Activated CD8-positive, alpha-beta T cell treated with anti-CD3 and anti-CD28 coated beads, Interleukin-2, amount 10 ng/mL, durations not matched to agents 7 days and 5 days (primary cell): ENCODE results near the gene WDR46. TPM values are rescaled to one million over a fixed set of nuclear protein-coding genes. Genes with fewer than 3 reads are reported as not detected.
"Not testable (repeated sequence)": the region's sequence is repeated elsewhere in the genome, so short reads cannot be mapped to it uniquely, and the experiment has no call there.

Experiments
- ATAC-seq: fragments of 150-1000 bp; cut with Tn5 transposase; one replicate; pipeline ENCODE4 v1.10.0; 2021; ENCODE audit warnings: moderate library complexity
- CTCF ChIA-PET: fragments of 350-600 bp; sonication (Branson Sonifier 250); formaldehyde crosslinking; loops from one replicate; lab custom pipeline; 2021; ENCODE audit warnings: antibody characterized with exemption; lab: Charles Lee
- POLR2A ChIA-PET: fragments of 350-600 bp; sonication (Branson Sonifier 250); formaldehyde crosslinking; loops from one replicate; lab custom pipeline; 2021; ENCODE audit warnings: antibody characterized with exemption; lab: Charles Lee
- DNase-seq: peaks from one replicate; pipeline ENCODE4 v3.0.0-alpha.2; 2020
- H3K27ac Mint-ChIP-seq: one replicate; pipeline ENCODE4 v1.8.0; 2021; ENCODE audit warnings: mild to moderate bottlenecking, mixed read lengths
- H3K27me3 Mint-ChIP-seq: one replicate; pipeline ENCODE4 v1.8.0; 2021; ENCODE audit warnings: low read depth, mixed read lengths
- H3K36me3 Mint-ChIP-seq: one replicate; pipeline ENCODE4 v1.8.0; 2021; ENCODE audit warnings: low read depth, mixed read lengths
- H3K4me1 Mint-ChIP-seq: one replicate; pipeline ENCODE4 v1.8.0; 2021; ENCODE audit warnings: low read depth, mixed read lengths
- H3K4me3 Mint-ChIP-seq: one replicate; pipeline ENCODE4 v1.8.0; 2021; ENCODE audit warnings: mild to moderate bottlenecking, mixed read lengths
- H3K9me3 Mint-ChIP-seq: one replicate; pipeline ENCODE4 v1.8.0; 2022; ENCODE audit warnings: mixed read lengths; ENCODE audit not compliant: insufficient read depth
- total RNA-seq, 2 experiments: library from RNA; stranded (reverse); gene quantifications; one replicate each; pipeline ENCODE4 v1.2.3, GENCODE V29; 2021

The WDR46 gene
- total RNA-seq, 2 experiments from 2014 or later, result 66.7 to 68.9 TPM

DNA sequence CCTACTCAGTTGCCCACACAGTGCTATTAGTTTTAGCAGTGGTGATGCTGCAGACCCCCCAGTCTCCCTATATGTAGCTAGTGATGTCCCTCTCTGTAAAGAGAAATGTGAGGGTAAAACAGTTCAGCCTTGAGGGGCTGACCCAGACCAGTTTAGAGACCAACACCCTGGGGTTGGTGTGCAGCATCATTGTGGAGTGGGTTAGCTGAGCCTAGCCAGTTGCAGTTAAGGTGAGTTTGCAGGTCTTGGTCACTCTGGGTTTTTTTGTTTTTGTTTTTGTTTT is 12.5 kb downstream of the WDR46 start:
- peak overlapping the region; percentile 89 for H3K27ac Mint-ChIP-seq
- H3K9me3 Mint-ChIP-seq, result no peaks in the 10 kb centered on the region
- ChIA-PET POLR2A (interaction anchor here (1.0 to 4.4 kb wide), 14 partner anchors 10 to 304 kb away, joined by 4 to 54 read pairs (median 6); partner anchors contain the start of genes CUTA, PFDN6, RGL2 and TAPBP), CTCF (interaction anchor here (0.9 to 3.2 kb wide), 6 partner anchors 12 to 150 kb away, joined by 3 to 51 read pairs (median 10); partner anchors contain the start of genes PFDN6, RGL2 and WDR46)
- peaks cover 81% of the 10 kb centered on the region for H3K36me3 Mint-ChIP-seq
- ATAC-seq (no peak), DNase-seq (no peak)
- peak overlapping the region; percentile 99 for H3K4me3 Mint-ChIP-seq
- peaks cover 64% of the 10 kb centered on the region for H3K4me1 Mint-ChIP-seq
- no peaks in the 10 kb centered on the region for H3K27me3 Mint-ChIP-seq

- H3K4me1 Mint-ChIP-seq, result peaks cover 65% of the 10 kb centered on the region
- H3K27me3 Mint-ChIP-seq, ATAC-seq, H3K9me3 Mint-ChIP-seq, DNase-seq: not testable (repeated sequence)
- H3K4me3 Mint-ChIP-seq, result peak overlapping the region; percentile 99
- CTCF ChIA-PET, result interaction anchor here (0.8 to 3.2 kb wide), 5 partner anchors 13 to 156 kb away, joined by 3 to 51 read pairs (median 6); partner anchors contain the start of genes PFDN6, RGL2 and WDR46
- H3K36me3 Mint-ChIP-seq, result peaks cover 77% of the 10 kb centered on the region
- POLR2A ChIA-PET, result interaction anchor here (1.3 to 4.4 kb wide), 7 partner anchors 13 to 142 kb away, joined by 3 to 54 read pairs (median 15); partner anchors contain the start of genes CUTA, PFDN6, RGL2 and TAPBP
- peak overlapping the region; percentile 89 for H3K27ac Mint-ChIP-seq
Measured at GRCh38 chr6:33275795-33276580, 13.1 kb downstream of the WDR46 start.

DNA sequence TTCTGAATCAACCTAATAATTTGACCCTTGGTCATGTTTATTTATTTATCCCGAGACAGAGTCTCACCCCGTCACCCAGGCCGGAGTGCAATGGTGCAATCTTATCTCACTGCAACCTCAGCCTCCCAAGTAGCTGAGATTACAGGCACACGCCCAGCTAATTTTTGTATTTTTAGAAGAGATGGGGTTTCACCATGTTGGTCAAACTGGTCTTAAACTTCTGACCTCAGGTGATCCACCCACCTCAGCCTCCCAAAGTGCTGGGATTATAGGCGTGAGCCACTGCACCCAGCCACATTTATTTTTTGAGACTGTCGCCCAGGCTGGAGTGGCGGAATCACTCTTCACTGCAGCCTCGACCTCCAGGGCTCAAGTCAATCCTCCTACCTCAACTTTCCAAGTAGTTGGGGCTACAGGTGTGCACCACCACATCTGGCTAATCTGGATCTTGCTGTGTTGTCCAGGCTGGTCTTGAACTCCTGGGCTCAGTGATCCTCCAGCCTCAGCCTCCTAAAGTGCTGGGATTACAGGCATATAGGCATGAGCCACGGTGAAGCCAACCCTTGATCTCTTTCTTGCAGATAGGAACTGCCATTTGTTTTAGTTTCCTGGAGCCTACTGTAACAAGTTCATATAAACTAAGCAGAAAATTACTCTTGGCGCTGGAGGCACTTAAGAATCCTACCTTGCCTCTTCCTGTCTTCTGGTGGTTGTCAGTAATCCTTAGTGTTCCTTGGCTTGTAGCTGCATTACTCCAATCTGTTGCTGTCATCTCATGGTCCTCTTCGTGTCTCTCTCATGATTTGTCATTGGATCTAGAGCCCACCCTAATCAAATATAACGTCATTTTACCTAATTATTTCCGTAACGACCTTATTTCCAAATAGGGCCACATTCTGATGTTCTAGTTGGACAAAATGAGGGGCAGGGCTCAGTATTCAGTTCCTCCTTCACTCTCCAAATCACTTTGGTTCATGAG is 14.8 kb downstream of the WDR46 start:
- Mint-ChIP-seq H3K4me1 (peaks cover 67% of the 10 kb centered on the region), H3K4me3 (peak overlapping the region; percentile 99), H3K27me3 (no peaks in the 10 kb centered on the region), H3K36me3 (peaks cover 66% of the 10 kb centered on the region), H3K9me3 (no peaks in the 10 kb centered on the region), H3K27ac (peak overlapping the region; percentile 100)
- no peak for ATAC-seq
- ChIA-PET POLR2A (interaction anchor here (0.7 to 1.2 kb wide), 3 partner anchors 15 to 130 kb away, joined by 3 to 4 read pairs (median 4); partner anchors contain the start of genes RGL2 and WDR46), CTCF (no interaction called here)
- no peak for DNase-seq

- H3K9me3 Mint-ChIP-seq, result no peaks in the 10 kb centered on the region
Measured at GRCh38 chr6:33273129-33273923, 15.7 kb downstream of the WDR46 start.

DNA sequence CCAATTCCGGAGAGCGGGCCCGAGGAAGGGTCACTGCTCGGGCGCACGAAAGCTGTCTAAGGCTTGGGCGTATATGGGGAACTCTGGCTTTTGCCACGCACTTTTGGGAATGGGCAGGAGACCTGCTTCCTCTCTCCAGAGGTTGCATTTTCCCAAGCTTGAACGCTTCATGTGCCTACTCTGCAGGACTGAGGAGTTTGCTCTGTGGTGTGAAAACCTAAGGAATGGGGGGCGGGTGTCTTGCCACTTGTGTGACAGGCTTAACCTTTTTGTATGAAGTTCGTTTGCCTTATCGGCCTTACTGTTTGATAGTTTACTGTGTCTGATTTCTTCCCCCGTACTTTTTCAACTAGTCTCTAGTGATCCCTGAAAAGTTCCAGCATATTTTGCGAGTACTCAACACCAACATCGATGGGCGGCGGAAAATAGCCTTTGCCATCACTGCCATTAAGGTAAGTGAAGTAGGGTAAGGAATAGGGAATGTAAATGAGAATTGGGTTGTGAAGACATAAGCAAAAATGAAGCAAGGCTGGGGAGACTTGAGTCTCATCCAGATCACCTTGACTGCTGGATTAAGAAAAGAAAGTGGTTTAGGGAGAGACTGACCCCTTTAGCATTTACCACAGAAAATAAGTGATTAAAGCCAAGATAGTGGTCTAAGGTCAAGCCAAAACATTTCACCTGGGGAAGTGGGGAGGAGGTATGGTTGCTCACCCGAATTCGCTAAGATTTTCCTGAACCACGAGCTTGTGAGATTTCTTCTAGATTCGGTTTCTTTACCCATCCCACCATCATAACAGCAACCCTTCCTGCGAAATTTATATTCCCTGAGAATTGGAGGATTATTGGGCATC is 16.5 kb downstream of the WDR46 start:
- peaks cover 54% of the 10 kb centered on the region for H3K4me1 Mint-ChIP-seq
- peak; percentile 19 for ATAC-seq
- POLR2A ChIA-PET, result interaction anchor here (0.7 to 3.5 kb wide), 26 partner anchors 10 to 427 kb away, joined by 3 to 36 read pairs (median 5); partner anchors contain the start of genes CUTA, HSD17B8, ITPR3 and PFDN6

More at GRCh38 chr6:33273129-33273923, 15.7 kb downstream of the WDR46 start:
- CTCF ChIA-PET, result interaction anchor here (2.2 kb wide), 1 partner anchor 26 kb away, joined by 8 read pairs; the partner anchor contains the start of gene RGL2
- Mint-ChIP-seq H3K4me3 (peak overlapping the region; percentile 99), H3K36me3 (peaks cover 63% of the 10 kb centered on the region), H3K27me3 (no peaks in the 10 kb centered on the region), H3K4me1 (peaks cover 58% of the 10 kb centered on the region), H3K27ac (peak overlapping the region; percentile 100)
- DNase-seq (no peak), ATAC-seq (no peak)
- POLR2A ChIA-PET, result interaction anchor here (0.7 to 3.0 kb wide), 3 partner anchors 16 to 130 kb away, joined by 3 to 36 read pairs (median 4); partner anchors contain the start of genes PFDN6, RGL2 and WDR46

DNA sequence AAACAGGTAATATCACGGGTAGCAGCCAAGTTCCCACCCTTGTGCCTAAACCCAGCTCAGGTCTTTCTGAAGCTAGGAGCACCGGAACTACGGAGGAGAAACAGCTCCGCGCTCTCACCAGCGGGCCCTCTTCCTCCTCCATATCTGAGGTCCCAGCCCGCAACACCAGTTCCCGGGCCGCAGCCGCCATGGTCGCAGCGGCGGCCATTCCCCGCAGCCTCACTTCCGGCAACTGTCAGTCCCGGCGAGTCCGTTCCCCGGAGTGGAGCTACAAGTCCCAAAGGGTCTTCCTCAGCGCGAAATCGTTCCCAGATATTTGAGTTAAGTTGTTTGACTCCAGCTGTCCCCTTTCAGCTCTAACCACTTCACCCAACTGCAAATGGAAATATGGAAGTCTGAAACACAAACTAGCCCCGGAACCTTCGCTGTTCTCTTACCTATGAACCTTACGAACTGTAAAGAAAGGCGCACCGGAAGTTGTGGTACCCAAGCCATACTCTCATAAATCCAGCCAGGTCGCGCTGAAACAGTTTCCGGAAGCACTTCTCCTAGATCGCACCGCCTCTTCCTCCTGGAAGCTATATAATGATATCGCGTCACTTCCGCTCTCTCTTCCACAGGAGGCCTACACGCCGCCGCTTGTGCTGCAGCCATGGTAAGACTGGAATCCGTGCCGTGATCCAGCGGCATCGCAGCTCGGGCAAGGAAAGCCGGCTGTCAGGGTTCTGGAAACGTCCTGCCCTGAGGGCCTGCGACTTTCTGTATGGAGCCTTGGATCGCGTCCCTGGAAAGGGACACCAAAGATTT is 17.4 kb downstream of the WDR46 start, which contains the start of the genes RPS18 and VPS52:
Gene RPS18, plus strand, starts transcription at position 608 of the 807 bp plus-strand sequence. Its CDS starts 45 bp downstream, at position 653.
Gene VPS52, minus strand, starts transcription at position 409 of the 807 bp plus-strand sequence. Its CDS starts 201 bp downstream, at position 208.
- Mint-ChIP-seq H3K9me3 (no peaks in the 10 kb centered on the region), H3K4me3 (peak within 1 kb of the TSS; percentile 99), H3K27me3 (no peaks in the 10 kb centered on the region), H3K36me3 (peaks cover 68% of the 10 kb centered on the region), H3K27ac (peak within 1 kb of the TSS; percentile 100), H3K4me1 (peaks cover 52% of the 10 kb centered on the region)
- ATAC-seq, result peak; percentile 84
- DNase-seq, result peak; percentile 96
- CTCF ChIA-PET, result interaction anchor here (0.7 to 2.2 kb wide), 19 partner anchors 10 to 316 kb away, joined by 3 to 8 read pairs (median 3); partner anchors contain the start of genes PFDN6, RGL2 and WDR46
- POLR2A ChIA-PET, result interaction anchor here (0.7 to 3.5 kb wide), 31 partner anchors 8 to 611 kb away, joined by 3 to 36 read pairs (median 5); partner anchors contain the start of genes CUTA, HLA-DMA, HSD17B8 and ITPR3

More for the DNA sequence above, 16.5 kb downstream of the WDR46 start:
- H3K27me3 Mint-ChIP-seq, result no peaks in the 10 kb centered on the region
- H3K9me3 Mint-ChIP-seq, result no peaks in the 10 kb centered on the region
- CTCF ChIA-PET, result interaction anchor here (0.9 to 2.2 kb wide), 10 partner anchors 17 to 288 kb away, joined by 3 to 8 read pairs (median 4); partner anchors contain the start of genes PFDN6, RGL2 and WDR46
- no peak for DNase-seq
- peak overlapping the region; percentile 99 for H3K4me3 Mint-ChIP-seq
- peaks cover 66% of the 10 kb centered on the region for H3K36me3 Mint-ChIP-seq
- H3K27ac Mint-ChIP-seq, result peak overlapping the region; percentile 100

DNA sequence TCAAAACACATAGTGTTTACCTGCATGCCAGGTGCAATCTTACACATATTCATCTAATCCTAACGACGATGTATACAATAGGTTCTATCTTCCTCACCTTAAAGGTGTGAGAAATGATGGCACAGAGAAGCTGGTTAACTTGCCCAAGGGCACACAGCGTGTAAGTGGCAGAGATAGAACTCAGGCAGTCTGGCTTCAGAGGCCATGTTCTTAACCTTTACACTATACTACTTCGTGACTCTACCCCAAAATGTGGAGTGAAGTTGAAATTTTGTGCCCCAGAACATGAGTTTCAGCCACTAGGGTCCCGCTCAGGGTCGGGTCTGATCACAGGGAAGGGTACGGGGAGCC is 17.9 kb downstream of the WDR46 start:
- ATAC-seq (no peak), DNase-seq (no peak)
- Mint-ChIP-seq H3K36me3 (peaks cover 68% of the 10 kb centered on the region), H3K4me3 (peak overlapping the region; percentile 99), H3K4me1 (peaks cover 46% of the 10 kb centered on the region), H3K27me3 (no peaks in the 10 kb centered on the region), H3K27ac (peak overlapping the region; percentile 100), H3K9me3 (no peaks in the 10 kb centered on the region)
- ChIA-PET POLR2A (interaction anchor here (0.8 to 3.5 kb wide), 23 partner anchors 9 to 612 kb away, joined by 3 to 36 read pairs (median 5); partner anchors contain the start of genes CUTA, HLA-DMA, ITPR3 and PFDN6), CTCF (interaction anchor here (0.7 to 2.2 kb wide), 15 partner anchors 10 to 315 kb away, joined by 3 to 8 read pairs (median 3); partner anchors contain the start of gene RGL2)

GRCh38 chr6:33264015-33264414 is 25.0 kb downstream of the WDR46 start:
- Mint-ChIP-seq H3K4me3 (no peak overlapping the region), H3K27ac (no peak overlapping the region), H3K36me3 (peaks cover 64% of the 10 kb centered on the region), H3K9me3 (no peaks in the 10 kb centered on the region), H3K27me3 (no peaks in the 10 kb centered on the region), H3K4me1 (peaks cover 4% of the 10 kb centered on the region)
- ATAC-seq (no peak), DNase-seq (no peak)
- POLR2A ChIA-PET, result no interaction called here
- CTCF ChIA-PET, result no interaction called here

DNA sequence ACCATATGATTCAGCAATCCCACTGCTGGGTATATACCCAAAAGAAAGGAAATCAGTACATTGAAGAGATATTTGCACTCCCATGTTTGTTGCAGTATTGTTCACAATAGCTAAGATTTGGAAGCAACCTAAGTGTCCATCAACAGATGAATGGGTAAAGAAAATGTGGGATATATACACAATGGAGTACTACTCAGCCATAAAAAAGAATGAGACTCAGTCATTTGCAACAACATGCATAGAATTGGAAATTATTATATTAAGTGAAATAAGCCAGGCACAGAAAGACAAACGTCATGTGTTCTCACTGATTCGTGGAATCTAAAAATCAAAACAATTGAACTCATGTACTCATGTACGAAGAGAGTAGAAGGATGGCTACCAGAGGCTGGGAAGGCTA is 26.5 kb downstream of the WDR46 start:
- ATAC-seq, H3K9me3 Mint-ChIP-seq, DNase-seq, H3K4me3 Mint-ChIP-seq, H3K27me3 Mint-ChIP-seq, H3K4me1 Mint-ChIP-seq: not testable (repeated sequence)
- peak overlapping the region; percentile 46 for H3K27ac Mint-ChIP-seq
- CTCF ChIA-PET, result interaction anchor here (1.0 to 3.7 kb wide), 3 partner anchors 10 to 15 kb away, joined by 3 to 17 read pairs (median 3); no protein-coding TSS in a partner anchor
- peaks cover 60% of the 10 kb centered on the region for H3K36me3 Mint-ChIP-seq
- POLR2A ChIA-PET, result interaction anchor here (2.2 kb wide), 1 partner anchor 9 kb away, joined by 10 read pairs; the partner anchor contains the start of genes RPS18 and VPS52
